Activated T-cell treated with anti-CD3 and anti-CD28 coated beads, Interleukin-2, amount 50 U/mL, for 72 hours (primary cell): ENCODE results near the gene MGLL. TPM values are rescaled to one million over a fixed set of nuclear protein-coding genes. Genes with fewer than 3 reads are reported as not detected.

Source experiments
- ATAC-seq, 2 donors: fragments of 150-1000 bp; cut with Tn5 transposase; replicated peaks in 1 of 2; 2 replicates each; pipeline ENCODE4 v1.10.0; 2021; ENCODE audit warnings: moderate library complexity in 2 of 2, mild to moderate bottlenecking in 1 of 2
- DNase-seq, 2 donors: peaks; one replicate each; pipeline ENCODE4 v3.0.0; 2021 to 2022; ENCODE audit warnings: mixed read lengths in 1 of 2
- H3K27ac Mint-ChIP-seq: one replicate; pipeline ENCODE4 v1.8.0; 2022; ENCODE audit warnings: mild to moderate bottlenecking, moderate library complexity, mixed read lengths
- H3K27me3 Mint-ChIP-seq: one replicate; pipeline ENCODE4 v1.8.0; 2022; ENCODE audit warnings: low read depth, mixed read lengths
- H3K36me3 Mint-ChIP-seq, 2 donors: one replicate each; pipeline ENCODE4 v1.8.0; 2022; ENCODE audit warnings: mixed read lengths in 2 of 2, mild to moderate bottlenecking in 1 of 2; ENCODE audit not compliant: insufficient read depth in 2 of 2
- H3K4me1 Mint-ChIP-seq: one replicate; pipeline ENCODE4 v1.8.0; 2022; ENCODE audit warnings: low read depth, mixed read lengths
- H3K4me3 Mint-ChIP-seq, 2 donors: one replicate each; pipeline ENCODE4 v1.8.0; 2022; ENCODE audit warnings: mild to moderate bottlenecking in 2 of 2, mixed read lengths in 2 of 2, moderate library complexity in 2 of 2
- H3K9me3 Mint-ChIP-seq, 2 donors: one replicate each; pipeline ENCODE4 v1.8.0; 2022; ENCODE audit warnings: mixed read lengths in 2 of 2
- total RNA-seq, 2 donors: library from RNA; stranded (reverse); gene quantifications; one replicate each; pipeline ENCODE4 v1.2.3, GENCODE V29; 2022

The MGLL gene
- total RNA-seq, 2 donors from 2014 or later, result 1.7 to 2.3 TPM

GRCh38 chr3:127827808-127828207, 5.5 kb upstream of the MGLL start:
- DNase-seq, result no peak
- Mint-ChIP-seq H3K4me1 (peaks cover under 1% of the 10 kb centered on the region), H3K36me3 (peaks cover 12% of the 10 kb centered on the region in 2 donors), H3K27ac (no peak overlapping the region), H3K4me3 (no peak overlapping the region), H3K9me3 (peaks cover 8 to 18% of the 10 kb centered on the region in 2 donors), H3K27me3 (peaks cover 43% of the 10 kb centered on the region)
- ATAC-seq, result no peak

- no peak for ATAC-seq
- no peak for DNase-seq
- H3K4me1 Mint-ChIP-seq, result peaks cover 10% of the 10 kb centered on the region
- peaks cover 8 to 15% of the 10 kb centered on the region in 2 donors for H3K9me3 Mint-ChIP-seq
- no peak overlapping the region for H3K27ac Mint-ChIP-seq
- H3K4me3 Mint-ChIP-seq, result no peak overlapping the region
- peaks cover 12% of the 10 kb centered on the region in 2 donors for H3K36me3 Mint-ChIP-seq
- peaks cover 60% of the 10 kb centered on the region for H3K27me3 Mint-ChIP-seq
These were observed 3.4 kb upstream of the MGLL start for GRCh38 chr3:127825756-127826155.

GRCh38 chr3:127824151-127824825, 2.0 kb upstream of the MGLL start:
- no peak for DNase-seq
- H3K4me1 Mint-ChIP-seq, result peaks cover 10% of the 10 kb centered on the region
- ATAC-seq, result no peak

GRCh38 chr3:127823426-127823857, 1.1 kb upstream of the MGLL start:
- peaks cover 5% of the 10 kb centered on the region in 2 donors for H3K36me3 Mint-ChIP-seq
- DNase-seq (no peak), ATAC-seq (no peak)
- peaks cover 10% of the 10 kb centered on the region for H3K4me1 Mint-ChIP-seq
- peak overlapping the region; percentile 5 to 32 for H3K4me3 Mint-ChIP-seq
- H3K27ac Mint-ChIP-seq, result no peak overlapping the region
- peaks cover 64% of the 10 kb centered on the region for H3K27me3 Mint-ChIP-seq
- peaks cover 2 to 3% of the 10 kb centered on the region in 2 donors for H3K9me3 Mint-ChIP-seq

More at GRCh38 chr3:127824151-127824825, 2.0 kb upstream of the MGLL start:
- peak overlapping the region in 1 of 2 donors; percentile 32 for H3K4me3 Mint-ChIP-seq
- H3K27me3 Mint-ChIP-seq, result peaks cover 64% of the 10 kb centered on the region
- no peak overlapping the region for H3K27ac Mint-ChIP-seq
- H3K9me3 Mint-ChIP-seq, result peaks cover 3% of the 10 kb centered on the region in 2 donors
- peaks cover 6 to 7% of the 10 kb centered on the region in 2 donors for H3K36me3 Mint-ChIP-seq

GRCh38 chr3:127822682-127823425, 539 bp upstream of the MGLL start:
- ATAC-seq (peak; percentile 69), DNase-seq (peak; percentile 12 to 15)
- Mint-ChIP-seq H3K9me3 (peaks cover 2% of the 10 kb centered on the region in 2 donors), H3K27me3 (peaks cover 64% of the 10 kb centered on the region), H3K36me3 (peaks cover 2 to 4% of the 10 kb centered on the region in 2 donors), H3K4me3 (peak overlapping the region; percentile 85 to 89), H3K27ac (no peak overlapping the region), H3K4me1 (peaks cover 10% of the 10 kb centered on the region)

GRCh38 chr3:127821394-127821793, 921 bp downstream of the MGLL start:
- H3K4me3 Mint-ChIP-seq, result peak overlapping the region in 1 of 2 donors; percentile 36
- no peak for DNase-seq

GRCh38 chr3:127820826-127821313, 1.4 kb downstream of the MGLL start:
- DNase-seq, result no peak
- H3K4me1 Mint-ChIP-seq, result peaks cover 10% of the 10 kb centered on the region
- H3K36me3 Mint-ChIP-seq, result no peaks in the 10 kb centered on the region
- H3K27me3 Mint-ChIP-seq, result peaks cover 57% of the 10 kb centered on the region
- no peak for ATAC-seq
- no peaks in the 10 kb centered on the region for H3K9me3 Mint-ChIP-seq
- no peak overlapping the region for H3K27ac Mint-ChIP-seq
- no peak overlapping the region for H3K4me3 Mint-ChIP-seq

More at GRCh38 chr3:127821394-127821793, 921 bp downstream of the MGLL start:
- no peak for ATAC-seq
- Mint-ChIP-seq H3K27me3 (peaks cover 60% of the 10 kb centered on the region), H3K36me3 (peaks cover under 1% of the 10 kb centered on the region in 2 donors), H3K27ac (no peak overlapping the region), H3K4me1 (peaks cover 10% of the 10 kb centered on the region), H3K9me3 (peaks cover under 1% of the 10 kb centered on the region in 2 donors)

GRCh38 chr3:127820221-127820825, 2.0 kb downstream of the MGLL start:
- peaks cover 10% of the 10 kb centered on the region for H3K4me1 Mint-ChIP-seq
- no peak overlapping the region for H3K4me3 Mint-ChIP-seq
- H3K9me3 Mint-ChIP-seq, result no peaks in the 10 kb centered on the region
- H3K27ac Mint-ChIP-seq, result no peak overlapping the region
- H3K27me3 Mint-ChIP-seq, result peaks cover 55% of the 10 kb centered on the region
- no peak for DNase-seq
- H3K36me3 Mint-ChIP-seq, result no peaks in the 10 kb centered on the region
- ATAC-seq, result no peak

- Mint-ChIP-seq H3K27ac (no peak overlapping the region), H3K4me3 (no peak overlapping the region), H3K36me3 (no peaks in the 10 kb centered on the region), H3K27me3 (peaks cover 52% of the 10 kb centered on the region), H3K9me3 (no peaks in the 10 kb centered on the region), H3K4me1 (peaks cover 10% of the 10 kb centered on the region)
- DNase-seq, result no peak
- ATAC-seq, result no peak
These were observed 2.7 kb downstream of the MGLL start for GRCh38 chr3:127819656-127820055.

GRCh38 chr3:127819086-127819485, 3.2 kb downstream of the MGLL start:
- Mint-ChIP-seq H3K4me3 (no peak overlapping the region), H3K27me3 (peaks cover 48% of the 10 kb centered on the region), H3K36me3 (no peaks in the 10 kb centered on the region), H3K9me3 (no peaks in the 10 kb centered on the region), H3K4me1 (peaks cover 10% of the 10 kb centered on the region), H3K27ac (no peak overlapping the region)
- no peak for DNase-seq
- no peak for ATAC-seq

- Mint-ChIP-seq H3K36me3 (no peaks in the 10 kb centered on the region), H3K27me3 (peaks cover 45% of the 10 kb centered on the region), H3K27ac (no peak overlapping the region), H3K9me3 (no peaks in the 10 kb centered on the region), H3K4me3 (no peak overlapping the region), H3K4me1 (peaks cover 5% of the 10 kb centered on the region)
- DNase-seq (no peak), ATAC-seq (no peak)
These were observed 4.9 kb downstream of the MGLL start for GRCh38 chr3:127817406-127817841.

GRCh38 chr3:127816783-127817405, 5.4 kb downstream of the MGLL start:
- peaks cover under 1% of the 10 kb centered on the region for H3K4me1 Mint-ChIP-seq
- peaks cover 39% of the 10 kb centered on the region for H3K27me3 Mint-ChIP-seq
- H3K36me3 Mint-ChIP-seq, result no peaks in the 10 kb centered on the region
- H3K4me3 Mint-ChIP-seq, result no peak overlapping the region
- H3K9me3 Mint-ChIP-seq, result no peaks in the 10 kb centered on the region
- DNase-seq (no peak), ATAC-seq (no peak)
- H3K27ac Mint-ChIP-seq, result no peak overlapping the region
